ENCODE measurements around the gene NKAIN2.
"Not testable (repeated sequence)": the region's sequence is repeated elsewhere in the genome, so short reads cannot be mapped to it uniquely, and the experiment has no call there.

Gene NKAIN2

GRCh38 chr6:124714728-124715127, 911.1 kb downstream of the NKAIN2 start:
- no peak for TF ChIP-seq MYC (IDR thresholded peaks at IDR 0.05; ENCODE audit: low read depth, low read length)
- TF ChIP-seq, protein P1, sequence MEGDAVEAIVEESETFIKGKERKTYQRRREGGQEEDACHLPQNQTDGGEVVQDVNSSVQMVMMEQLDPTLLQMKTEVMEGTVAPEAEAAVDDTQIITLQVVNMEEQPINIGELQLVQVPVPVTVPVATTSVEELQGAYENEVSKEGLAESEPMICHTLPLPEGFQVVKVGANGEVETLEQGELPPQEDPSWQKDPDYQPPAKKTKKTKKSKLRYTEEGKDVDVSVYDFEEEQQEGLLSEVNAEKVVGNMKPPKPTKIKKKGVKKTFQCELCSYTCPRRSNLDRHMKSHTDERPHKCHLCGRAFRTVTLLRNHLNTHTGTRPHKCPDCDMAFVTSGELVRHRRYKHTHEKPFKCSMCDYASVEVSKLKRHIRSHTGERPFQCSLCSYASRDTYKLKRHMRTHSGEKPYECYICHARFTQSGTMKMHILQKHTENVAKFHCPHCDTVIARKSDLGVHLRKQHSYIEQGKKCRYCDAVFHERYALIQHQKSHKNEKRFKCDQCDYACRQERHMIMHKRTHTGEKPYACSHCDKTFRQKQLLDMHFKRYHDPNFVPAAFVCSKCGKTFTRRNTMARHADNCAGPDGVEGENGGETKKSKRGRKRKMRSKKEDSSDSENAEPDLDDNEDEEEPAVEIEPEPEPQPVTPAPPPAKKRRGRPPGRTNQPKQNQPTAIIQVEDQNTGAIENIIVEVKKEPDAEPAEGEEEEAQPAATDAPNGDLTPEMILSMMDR (IDR thresholded peaks at IDR 0.05; ENCODE audit: low read depth, low read length): no peak
- TF ChIP-seq POLR2A (IDR thresholded peaks at IDR 0.05; ENCODE audit: extremely low read depth, insufficient read length): no peak
- TF ChIP-seq, protein P2, sequence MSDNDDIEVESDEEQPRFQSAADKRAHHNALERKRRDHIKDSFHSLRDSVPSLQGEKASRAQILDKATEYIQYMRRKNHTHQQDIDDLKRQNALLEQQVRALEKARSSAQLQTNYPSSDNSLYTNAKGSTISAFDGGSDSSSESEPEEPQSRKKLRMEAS (IDR thresholded peaks at IDR 0.05; ENCODE audit: low read depth, low read length): no peak
- DNase-seq (ENCODE audit: low read depth): no peak
- no peak overlapping the region for H3K4me3 ChIP-seq (ENCODE audit: low read depth, low read length)

GRCh38 chr6:124719913-124720312, 916.2 kb downstream of the NKAIN2 start:
- TF ChIP-seq, protein P2 (IDR thresholded peaks at IDR 0.05; ENCODE audit: low read depth, low read length): no peak
- TF ChIP-seq POLR2A (IDR thresholded peaks at IDR 0.05; ENCODE audit: extremely low read depth, insufficient read length) (no peak), MYC (IDR thresholded peaks at IDR 0.05; ENCODE audit: low read depth, low read length) (no peak)
- TF ChIP-seq, protein P1 (IDR thresholded peaks at IDR 0.05; ENCODE audit: low read depth, low read length): no peak
- no peak for DNase-seq (ENCODE audit: low read depth)
- no peak overlapping the region for H3K4me3 ChIP-seq (ENCODE audit: low read depth, low read length)

DNA sequence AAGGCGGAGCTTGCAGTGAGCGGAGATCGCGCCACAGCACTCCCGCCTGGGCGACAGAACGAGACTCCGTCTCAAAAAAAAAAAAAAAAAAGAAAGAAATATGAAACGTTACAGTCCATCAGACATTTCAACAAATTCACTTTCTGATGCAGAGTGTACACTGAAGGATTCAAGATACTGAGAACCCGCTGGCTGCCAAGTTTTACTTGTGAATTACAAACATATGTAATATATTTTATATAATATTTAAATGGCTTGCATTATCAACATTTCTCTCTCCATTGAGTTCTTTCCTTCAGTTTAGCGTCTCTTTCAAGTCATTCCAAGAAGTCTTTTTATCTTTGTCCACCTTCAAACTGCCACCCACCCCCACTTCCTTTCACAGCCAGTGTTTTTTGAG, 917.7 kb downstream of the NKAIN2 start:
- no peak for DNase-seq (ENCODE audit: low read depth)
- H3K4me3 ChIP-seq (ENCODE audit: low read depth, low read length): no peak overlapping the region
- TF ChIP-seq, protein P2 (IDR thresholded peaks at IDR 0.05; ENCODE audit: low read depth, low read length): no peak

GRCh38 chr6:124722141-124722878, 918.6 kb downstream of the NKAIN2 start:
- DNase-seq (ENCODE audit: low read depth): no peak
- TF ChIP-seq, protein P1 (IDR thresholded peaks at IDR 0.05; ENCODE audit: low read depth, low read length): no peak
- TF ChIP-seq MYC (IDR thresholded peaks at IDR 0.05; ENCODE audit: low read depth, low read length) (no peak), POLR2A (IDR thresholded peaks at IDR 0.05; ENCODE audit: extremely low read depth, insufficient read length) (no peak)
- TF ChIP-seq, protein P2 (IDR thresholded peaks at IDR 0.05; ENCODE audit: low read depth, low read length): no peak
- H3K4me3 ChIP-seq (ENCODE audit: low read depth, low read length): no peak overlapping the region

DNA sequence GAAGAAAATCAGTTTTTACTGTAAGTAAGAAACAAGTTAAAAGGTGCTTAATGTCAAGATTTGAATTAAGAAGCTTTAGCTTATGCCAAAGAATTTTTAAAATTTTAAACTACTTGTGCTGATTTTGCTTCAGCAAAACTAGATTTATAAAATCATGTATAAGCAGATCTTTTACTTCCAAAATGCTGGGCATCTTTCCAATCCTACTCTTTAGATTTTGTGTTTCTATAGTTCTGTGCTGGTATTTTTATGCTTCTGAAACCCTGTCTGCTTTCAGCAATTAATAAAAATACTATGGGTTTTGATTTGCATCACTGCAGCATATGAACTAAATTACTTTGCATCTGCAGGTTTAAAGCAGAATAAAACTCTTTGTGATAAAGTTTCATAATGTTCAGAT, 920.0 kb downstream of the NKAIN2 start:
- H3K4me3 ChIP-seq (ENCODE audit: low read depth, low read length): no peak overlapping the region
- DNase-seq (ENCODE audit: low read depth): no peak
- TF ChIP-seq, protein P1 (IDR thresholded peaks at IDR 0.05; ENCODE audit: low read depth, low read length): no peak
- TF ChIP-seq MYC (IDR thresholded peaks at IDR 0.05; ENCODE audit: low read depth, low read length) (no peak), POLR2A (IDR thresholded peaks at IDR 0.05; ENCODE audit: extremely low read depth, insufficient read length) (no peak)
- TF ChIP-seq, protein P2 (IDR thresholded peaks at IDR 0.05; ENCODE audit: low read depth, low read length): no peak

- not testable (repeated sequence) for DNase-seq (ENCODE audit: low read depth); H3K4me3 ChIP-seq (ENCODE audit: low read depth, low read length)
Measured at GRCh38 chr6:124737804-124738203, 934.1 kb downstream of the NKAIN2 start.

GRCh38 chr6:124738482-124738881, 934.8 kb downstream of the NKAIN2 start:
- no peak overlapping the region for H3K4me3 ChIP-seq (ENCODE audit: low read depth, low read length)
- DNase-seq (ENCODE audit: low read depth): no peak
- TF ChIP-seq, protein P1 (IDR thresholded peaks at IDR 0.05; ENCODE audit: low read depth, low read length): no peak
- TF ChIP-seq, protein P2 (IDR thresholded peaks at IDR 0.05; ENCODE audit: low read depth, low read length): no peak
- no peak for TF ChIP-seq POLR2A (IDR thresholded peaks at IDR 0.05; ENCODE audit: extremely low read depth, insufficient read length)
- TF ChIP-seq MYC (IDR thresholded peaks at IDR 0.05; ENCODE audit: low read depth, low read length): no peak
